Neural cell (in vitro differentiated cells): ENCODE results near the gene SYPL2.

Experiments
- CTCF ChIP-seq: fragments of 450-650 bp; IDR thresholded peaks from 2 replicates; pipeline ENCODE4 v1.5.1; 2014; ENCODE audit warnings: antibody characterized with exemption, mild to moderate bottlenecking, moderate library complexity; ENCODE audit not compliant: poor library complexity, severe bottlenecking
- EP300 ChIP-seq: fragments of 450-650 bp; conservative IDR thresholded peaks from 2 replicates; pipeline ENCODE4 v1.6.1; 2014; ENCODE audit warnings: antibody characterized with exemption, mild to moderate bottlenecking, moderate library complexity; ENCODE audit not compliant: poor library complexity, severe bottlenecking
- EZH2 ChIP-seq: fragments of 200-600, 300-800 bp; shearing (Covaris generic), sonication (generic); IDR thresholded peaks from 2 replicates; pipeline ENCODE4 v1.6.1; 2014; ENCODE audit warnings: antibody characterized with exemption, low read length, borderline replicate concordance, mild to moderate bottlenecking; ENCODE audit not compliant: insufficient read depth, poor library complexity, severe bottlenecking
- POLR2AphosphoS5 ChIP-seq: IDR thresholded peaks from 2 replicates; pipeline ENCODE4 v1.6.1; 2012
- RAD21 ChIP-seq: fragments of 450-650 bp; conservative IDR thresholded peaks from 2 replicates; pipeline ENCODE4 v1.6.1; 2014; ENCODE audit warnings: antibody characterized with exemption, mild to moderate bottlenecking, moderate library complexity
- TAF1 ChIP-seq: IDR thresholded peaks from 2 replicates; pipeline ENCODE4 v1.6.1; 2012; ENCODE audit warnings: low read depth

DNA sequence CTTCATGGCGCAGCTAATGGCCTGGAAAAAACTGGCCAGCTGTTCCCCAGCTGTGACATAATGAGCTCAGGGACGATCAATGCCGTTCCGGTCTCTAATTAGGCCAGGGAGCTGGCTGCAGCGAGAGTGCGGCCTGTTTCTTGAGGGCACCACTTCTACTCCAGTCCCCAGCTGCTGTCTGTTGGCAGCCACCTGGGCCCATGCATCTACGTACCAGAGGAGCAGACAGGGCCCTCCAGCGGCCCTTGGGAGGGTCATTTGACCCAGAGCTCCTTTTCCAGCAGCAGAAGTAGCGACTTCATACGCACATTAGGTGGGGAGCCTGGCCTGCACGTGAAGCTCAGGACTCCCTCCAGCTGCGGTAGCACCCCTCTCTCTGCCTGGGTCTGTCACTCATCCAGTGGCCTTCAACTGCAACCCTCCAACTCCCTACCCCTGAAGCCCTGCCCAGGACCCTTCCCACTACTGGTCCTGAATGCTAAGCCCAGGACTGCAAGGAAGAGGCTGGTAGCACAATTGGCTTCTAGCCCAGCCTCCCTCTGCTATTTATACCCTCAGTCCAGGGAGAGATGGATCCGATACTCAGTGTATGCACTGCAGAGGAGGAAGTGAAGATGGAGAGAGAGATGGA is 64.2 kb downstream of the SYPL2 start:
- TF ChIP-seq CTCF, result no peak
- TF ChIP-seq POLR2AphosphoS5, result peak; percentile 24
- TF ChIP-seq RAD21, result no peak
- TF ChIP-seq TAF1, result no peak
- no peak for TF ChIP-seq EP300
- no peak for TF ChIP-seq EZH2
